MCF 10A (cell line): ENCODE measurements around the gene NFYB. TPM values are rescaled to one million over a fixed set of nuclear protein-coding genes. Genes with fewer than 3 reads are reported as not detected.

Experiments
- BruUV-seq: library from RNA; stranded (reverse); fragments of 400-500 nt; replicated peaks from 2 replicates; lab custom pipeline; 2021; lab: Mats Ljungman, UMichigan
- CTCF ChIA-PET: fragments of 300-600 bp; sonication (Branson Sonifier 250); formaldehyde crosslinking; extraction: SDS; loops from one replicate; lab custom pipeline; 2021; ENCODE audit warnings: antibody characterized with exemption, inconsistent platforms; lab: Yijun Ruan, JAX
- POLR2A ChIA-PET: fragments of 300-600, 350-650 bp; sonication (Branson Sonifier 250); formaldehyde crosslinking; extraction: SDS; loops from one replicate; lab custom pipeline; 2020; ENCODE audit warnings: antibody characterized with exemption, inconsistent platforms; lab: Yijun Ruan, JAX
- DNase-seq: peaks from one replicate; pipeline ENCODE4 v3.0.0-alpha.2; 2018; ENCODE audit not compliant: unreplicated experiment
- H3K27ac Mint-ChIP-seq: one replicate; pipeline ENCODE4 v1.8.0; 2022; ENCODE audit warnings: mild to moderate bottlenecking, low read depth, mixed read lengths; ENCODE audit not compliant: unreplicated experiment
- H3K27me3 Mint-ChIP-seq: one replicate; pipeline ENCODE4 v1.8.0; 2022; ENCODE audit warnings: mixed read lengths; ENCODE audit not compliant: insufficient read depth, unreplicated experiment
- H3K36me3 Mint-ChIP-seq: one replicate; pipeline ENCODE4 v1.8.0; 2022; ENCODE audit warnings: mild to moderate bottlenecking, moderate library complexity, mixed read lengths; ENCODE audit not compliant: insufficient read depth, unreplicated experiment
- H3K4me1 Mint-ChIP-seq: one replicate; pipeline ENCODE4 v1.8.0; 2022; ENCODE audit warnings: mixed read lengths; ENCODE audit not compliant: insufficient read depth, unreplicated experiment
- H3K4me3 Mint-ChIP-seq: one replicate; pipeline ENCODE4 v1.8.0; 2022; ENCODE audit warnings: mild to moderate bottlenecking, moderate library complexity, mixed read lengths; ENCODE audit not compliant: unreplicated experiment
- H3K9me3 Mint-ChIP-seq: one replicate; pipeline ENCODE4 v1.8.0; 2022; ENCODE audit warnings: mixed read lengths; ENCODE audit not compliant: unreplicated experiment
- intact Hi-C: fragments of 100-400 bp; cut with micrococcal nuclease; formaldehyde crosslinking; loops from 2 replicates; pipeline ENCODE4 v1.14.1; 2022
- total RNA-seq: library from RNA; stranded (reverse); gene quantifications from 2 replicates; pipeline ENCODE4 v1.2.3, GENCODE V29; 2022
- TF ChIP-seq, protein P1 (sequence below): fragments of 200-600 bp; IDR thresholded peaks from one replicate; pipeline ENCODE4 v1.8.0; 2022; ENCODE audit warnings: antibody characterized with exemption, mild to moderate bottlenecking; ENCODE audit not compliant: unreplicated experiment

NFYB gene
- total RNA-seq, 1 experiment from 2014 or later, result 24.8 TPM

DNA sequence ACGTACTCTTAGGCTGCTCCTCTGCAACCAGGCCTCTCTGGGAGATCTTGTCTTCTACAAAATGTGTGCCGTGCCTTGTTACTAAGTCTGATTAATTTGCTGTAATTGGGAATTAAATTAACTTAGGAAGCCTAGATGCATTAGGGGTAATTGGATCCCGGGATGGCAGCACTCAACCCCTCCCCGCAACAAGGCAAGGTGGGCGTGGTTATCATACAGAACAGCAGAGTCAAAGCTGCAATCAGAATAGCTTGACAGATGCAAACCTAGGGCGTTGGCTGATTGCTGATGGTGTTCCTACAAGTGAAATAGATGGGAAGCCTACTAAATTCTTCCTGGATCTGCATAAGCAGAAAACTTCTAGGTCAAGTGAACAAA, 34.5 kb upstream of the NFYB start:
- CTCF ChIA-PET, result interaction anchor here (0.6 kb wide), 1 partner anchor 770 kb away, joined by 3 read pairs; no protein-coding TSS in a partner anchor
- BruUV-seq, result no TSS peak
- no peak overlapping the region for H3K27ac Mint-ChIP-seq
- no peak for DNase-seq
- peaks cover 12% of the 10 kb centered on the region for H3K4me1 Mint-ChIP-seq
- POLR2A ChIA-PET, result no interaction called here
- H3K27me3 Mint-ChIP-seq, result no peaks in the 10 kb centered on the region
- intact Hi-C loops, result no loop called here
- no peaks in the 10 kb centered on the region for H3K36me3 Mint-ChIP-seq
- TF ChIP-seq, protein P1, sequence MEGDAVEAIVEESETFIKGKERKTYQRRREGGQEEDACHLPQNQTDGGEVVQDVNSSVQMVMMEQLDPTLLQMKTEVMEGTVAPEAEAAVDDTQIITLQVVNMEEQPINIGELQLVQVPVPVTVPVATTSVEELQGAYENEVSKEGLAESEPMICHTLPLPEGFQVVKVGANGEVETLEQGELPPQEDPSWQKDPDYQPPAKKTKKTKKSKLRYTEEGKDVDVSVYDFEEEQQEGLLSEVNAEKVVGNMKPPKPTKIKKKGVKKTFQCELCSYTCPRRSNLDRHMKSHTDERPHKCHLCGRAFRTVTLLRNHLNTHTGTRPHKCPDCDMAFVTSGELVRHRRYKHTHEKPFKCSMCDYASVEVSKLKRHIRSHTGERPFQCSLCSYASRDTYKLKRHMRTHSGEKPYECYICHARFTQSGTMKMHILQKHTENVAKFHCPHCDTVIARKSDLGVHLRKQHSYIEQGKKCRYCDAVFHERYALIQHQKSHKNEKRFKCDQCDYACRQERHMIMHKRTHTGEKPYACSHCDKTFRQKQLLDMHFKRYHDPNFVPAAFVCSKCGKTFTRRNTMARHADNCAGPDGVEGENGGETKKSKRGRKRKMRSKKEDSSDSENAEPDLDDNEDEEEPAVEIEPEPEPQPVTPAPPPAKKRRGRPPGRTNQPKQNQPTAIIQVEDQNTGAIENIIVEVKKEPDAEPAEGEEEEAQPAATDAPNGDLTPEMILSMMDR, result no peak
- H3K4me3 Mint-ChIP-seq, result no peak overlapping the region
- no peaks in the 10 kb centered on the region for H3K9me3 Mint-ChIP-seq

DNA sequence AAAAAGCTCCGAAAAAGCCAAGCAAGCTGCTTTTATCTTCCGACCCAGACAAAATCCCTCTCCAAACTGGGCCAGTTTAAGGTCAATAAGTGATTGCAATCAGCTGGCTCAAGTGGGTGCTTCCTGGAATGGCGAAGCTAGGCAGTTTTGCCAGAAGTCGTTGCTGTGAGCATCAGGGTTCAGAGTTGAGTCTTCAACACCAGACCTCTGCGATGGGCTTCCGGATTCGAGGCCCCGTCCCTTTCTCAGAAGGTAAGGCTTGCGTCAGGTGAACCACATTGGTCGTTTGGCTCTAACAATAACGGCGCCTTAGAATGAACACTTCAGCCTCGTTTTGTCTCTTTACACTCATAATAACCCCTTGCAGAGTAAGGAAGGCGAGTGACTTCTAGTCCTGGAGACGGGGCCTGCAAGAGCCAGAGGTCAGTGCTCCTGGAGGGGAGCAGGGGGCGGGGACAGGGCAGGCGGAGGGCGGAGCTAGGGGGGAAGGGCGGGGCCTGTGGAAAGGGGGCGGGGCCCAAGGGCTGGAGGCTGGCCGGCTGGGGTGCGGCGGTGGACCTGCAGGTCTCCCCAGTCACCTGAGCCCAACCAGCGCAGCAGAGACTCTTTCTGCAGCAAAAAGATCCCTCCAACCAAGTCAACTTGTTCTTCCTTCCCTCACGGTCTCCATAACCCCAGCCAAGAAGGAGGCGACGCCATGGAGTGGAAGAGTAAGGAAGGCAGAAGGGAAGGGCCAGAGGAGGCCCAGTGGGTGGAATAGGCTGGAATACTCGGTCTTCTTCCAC, 34.0 kb upstream of the NFYB start:
- no TSS peak for BruUV-seq
- intact Hi-C loops, result no loop called here
- Mint-ChIP-seq H3K36me3 (no peaks in the 10 kb centered on the region), H3K27ac (no peak overlapping the region), H3K9me3 (no peaks in the 10 kb centered on the region), H3K27me3 (no peaks in the 10 kb centered on the region), H3K4me1 (peaks cover 9% of the 10 kb centered on the region), H3K4me3 (no peak overlapping the region)
- no peak for DNase-seq
- TF ChIP-seq, protein P1, result no peak
- ChIA-PET POLR2A (no interaction called here), CTCF (no interaction called here)

DNA sequence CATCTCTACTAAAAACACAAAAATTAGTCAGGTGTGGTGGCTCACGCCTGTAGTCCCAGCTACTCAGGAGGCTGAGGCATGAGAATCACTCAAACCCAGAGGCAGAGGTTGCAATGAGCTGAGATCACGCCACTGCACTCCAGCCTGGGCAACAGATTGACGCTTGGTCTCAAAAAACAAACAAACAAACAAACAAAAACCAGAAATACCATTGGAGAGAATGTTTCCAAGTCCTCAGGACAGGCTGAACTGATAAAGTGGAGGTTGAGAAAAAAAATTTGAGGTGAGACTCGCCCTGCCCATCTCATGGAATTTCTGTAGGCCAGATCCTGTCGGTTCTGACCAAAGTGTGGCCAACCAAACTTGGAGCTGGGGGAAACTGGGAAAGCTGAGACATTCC, 30.6 kb upstream of the NFYB start:
- POLR2A ChIA-PET, result interaction anchor here (2.0 kb wide), 1 partner anchor 9 kb away, joined by 7 read pairs; no protein-coding TSS in a partner anchor
- intact Hi-C loops, result no loop called here
- BruUV-seq, result no TSS peak

More for the DNA sequence above, 30.6 kb upstream of the NFYB start:
- TF ChIP-seq, protein P1, result no peak
- no peak overlapping the region for H3K4me3 Mint-ChIP-seq
- H3K27ac Mint-ChIP-seq, result no peak overlapping the region
- DNase-seq, result no peak
- H3K27me3 Mint-ChIP-seq, result no peaks in the 10 kb centered on the region
- no peaks in the 10 kb centered on the region for H3K9me3 Mint-ChIP-seq
- H3K36me3 Mint-ChIP-seq, result no peaks in the 10 kb centered on the region
- peaks cover 9% of the 10 kb centered on the region for H3K4me1 Mint-ChIP-seq
- CTCF ChIA-PET, result no interaction called here
